Neuronal stem cell (in vitro differentiated cells): ENCODE measurements around the gene MAGI1.

Experiments used
- DNase-seq: peaks from one replicate; pipeline ENCODE4 v3.0.0-alpha.2; 2013; ENCODE audit warnings: low spot score
- H2AFZ ChIP-seq: one replicate; pipeline ENCODE4 v1.6.1; 2013; ENCODE audit warnings: mild to moderate bottlenecking, low read length, inconsistent platforms
- H2AK5ac ChIP-seq: 2 replicates; pipeline ENCODE4 v1.6.1; 2013; ENCODE audit warnings: low read depth, mild to moderate bottlenecking, inconsistent platforms, low read length, moderate library complexity, mixed read lengths
- H2BK120ac ChIP-seq: 2 replicates; pipeline ENCODE4 v1.6.1; 2013; ENCODE audit warnings: low read depth, mild to moderate bottlenecking, inconsistent platforms, low read length, moderate library complexity, mixed read lengths
- H2BK12ac ChIP-seq: one replicate; pipeline ENCODE4 v1.6.1; 2013; ENCODE audit warnings: low read length, inconsistent platforms
- H2BK15ac ChIP-seq: 2 replicates; pipeline ENCODE4 v1.6.1; 2013; ENCODE audit warnings: mild to moderate bottlenecking, low read length, inconsistent platforms, mixed read lengths
- H2BK5ac ChIP-seq: one replicate; pipeline ENCODE4 v1.6.1; 2013; ENCODE audit warnings: inconsistent platforms, mild to moderate bottlenecking, low read length, moderate library complexity
- H3K14ac ChIP-seq: one replicate; pipeline ENCODE4 v1.6.1; 2013; ENCODE audit warnings: low read length, inconsistent platforms
- H3K18ac ChIP-seq: 2 replicates; pipeline ENCODE4 v1.6.1; 2013; ENCODE audit warnings: low read length, inconsistent platforms
- H3K23ac ChIP-seq: 2 replicates; pipeline ENCODE4 v1.6.1; 2013; ENCODE audit warnings: low read depth, mild to moderate bottlenecking, mixed read lengths, low read length, inconsistent platforms; ENCODE audit not compliant: poor library complexity
- H3K27ac ChIP-seq: replicated peaks from 3 replicates; pipeline ENCODE4 v1.5.1; 2013; ENCODE audit warnings: low read length, inconsistent platforms
- H3K27me3 ChIP-seq, 3 experiments: 2 replicates each; pipeline ENCODE4 v1.6.1; 2013; ENCODE audit warnings: low read length in 3 of 3, mild to moderate bottlenecking in 2 of 3, inconsistent platforms in 1 of 3, low read depth in 1 of 3, mixed read lengths in 1 of 3, moderate library complexity in 1 of 3; ENCODE audit not compliant: control insufficient read depth in 3 of 3, insufficient read depth in 3 of 3
- H3K36me3 ChIP-seq, 2 donors: replicated peaks in 1 of 2; 2 replicates each; pipeline ENCODE4 v1.6.1; 2013; ENCODE audit warnings: low read length in 2 of 2; ENCODE audit not compliant: control insufficient read depth in 2 of 2, insufficient read depth in 2 of 2
- H3K4ac ChIP-seq: 2 replicates; pipeline ENCODE4 v1.6.1; 2013; ENCODE audit warnings: inconsistent platforms, mild to moderate bottlenecking, low read length, moderate library complexity
- H3K4me1 ChIP-seq, 2 donors: 1 replicate in 1 of 2; 2 replicates in 1 of 2; pipeline ENCODE4 v1.6.1; 2013; ENCODE audit warnings: low read length in 2 of 2, low read depth in 1 of 2; ENCODE audit not compliant: control insufficient read depth in 2 of 2, insufficient read depth in 1 of 2
- H3K4me2 ChIP-seq: one replicate; pipeline ENCODE4 v1.6.1; 2013; ENCODE audit warnings: mild to moderate bottlenecking, low read length, inconsistent platforms; ENCODE audit not compliant: insufficient read depth, poor library complexity, severe bottlenecking
- H3K4me3 ChIP-seq, 2 donors: 2 replicates each; pipeline ENCODE4 v1.5.1; 2013; ENCODE audit warnings: low read length in 2 of 2, mild to moderate bottlenecking in 2 of 2, inconsistent platforms in 1 of 2, moderate library complexity in 1 of 2
- H3K79me1 ChIP-seq: one replicate; pipeline ENCODE4 v1.6.1; 2013; ENCODE audit warnings: low read depth, mild to moderate bottlenecking, inconsistent platforms, low read length, moderate library complexity
- H3K9ac ChIP-seq: one replicate; pipeline ENCODE4 v1.6.1; 2013; ENCODE audit warnings: mild to moderate bottlenecking, low read depth, low read length, inconsistent platforms; ENCODE audit not compliant: poor library complexity
- H3K9me3 ChIP-seq, 2 donors: replicated peaks in 1 of 2; 2 replicates each; pipeline versions ENCODE3 to v1.6.1; 2013; ENCODE audit warnings: low read length in 2 of 2, mild to moderate bottlenecking in 2 of 2, inconsistent platforms in 1 of 2, low read depth in 1 of 2, mixed read lengths in 1 of 2, moderate library complexity in 1 of 2; ENCODE audit not compliant: control insufficient read depth in 2 of 2, insufficient read depth in 1 of 2
- H4K8ac ChIP-seq: one replicate; pipeline ENCODE4 v1.6.1; 2013; ENCODE audit warnings: low read depth, mild to moderate bottlenecking, inconsistent platforms, low read length, moderate library complexity
- H4K91ac ChIP-seq: one replicate; pipeline ENCODE4 v1.6.1; 2013; ENCODE audit warnings: low read length, low read depth, mild to moderate bottlenecking, inconsistent platforms; ENCODE audit not compliant: poor library complexity
- WGBS, 2 donors: extraction: QIAGEN DNeasy Blood & Tissue Kit; methylation state at CpG; one replicate each; pipeline ENCODE4 v1.1.7; 2013; ENCODE audit warnings: missing lambda C conversion rate in 2 of 2, mixed read lengths in 1 of 2; ENCODE audit not compliant: insufficient read length in 2 of 2, insufficient replicate concordance in 1 of 2; ENCODE audit errors: extremely low coverage in 2 of 2; 5-methylcytosine and 5-hydroxymethylcytosine counted together

MAGI1 gene

GRCh38 chr3:65362688-65363087 lies 676.0 kb downstream of the MAGI1 start:
- Histone ChIP-seq H3K4me1 (no peaks in the 10 kb centered on the region), H3K79me1 (no peaks in the 10 kb centered on the region), H2BK15ac (no peak overlapping the region), H3K23ac (no peak overlapping the region), H3K9me3 (peaks cover 3% of the 10 kb centered on the region in 2 donors), H3K36me3 (peaks cover 13 to 75% of the 10 kb centered on the region in 2 donors), H2AFZ (no peak overlapping the region), H3K4me2 (no peak overlapping the region), H2AK5ac (no peak overlapping the region), H3K4me3 (no peak overlapping the region), H3K4ac (no peak overlapping the region), H2BK120ac (no peak overlapping the region), H3K27ac (no peak overlapping the region), H3K14ac (no peak overlapping the region), H4K8ac (no peak overlapping the region), H4K91ac (no peak overlapping the region), H3K27me3 (no peaks in the 10 kb centered on the region), H3K18ac (no peak overlapping the region), H2BK12ac (no peak overlapping the region), H2BK5ac (no peak overlapping the region), H3K9ac (no peak overlapping the region)
- WGBS, 2 donors: no CpG with 5 or more reads among the region's 1 CpG
- no peak for DNase-seq

- Histone ChIP-seq H3K36me3 (peaks cover 13 to 80% of the 10 kb centered on the region in 2 donors), H3K23ac (no peak overlapping the region), H3K4me1 (no peaks in the 10 kb centered on the region), H2BK12ac (no peak overlapping the region), H3K14ac (no peak overlapping the region), H2AFZ (no peak overlapping the region), H3K27me3 (no peaks in the 10 kb centered on the region), H3K9me3 (peaks cover 3% of the 10 kb centered on the region in 2 donors), H3K4ac (no peak overlapping the region), H4K91ac (no peak overlapping the region), H2BK5ac (no peak overlapping the region), H3K9ac (no peak overlapping the region), H2BK120ac (no peak overlapping the region), H3K79me1 (no peaks in the 10 kb centered on the region), H2AK5ac (no peak overlapping the region), H2BK15ac (no peak overlapping the region), H3K4me2 (no peak overlapping the region), H3K27ac (no peak overlapping the region), H3K4me3 (no peak overlapping the region), H3K18ac (no peak overlapping the region), H4K8ac (no peak overlapping the region)
- no peak for DNase-seq
- no CpG with 5 or more reads among the region's 2 CpGs for WGBS, 2 donors
These were observed 677.3 kb downstream of the MAGI1 start for GRCh38 chr3:65361448-65361847.

GRCh38 chr3:65356331-65357248 lies 682.1 kb downstream of the MAGI1 start:
- H3K79me1 ChIP-seq: no peaks in the 10 kb centered on the region
- no CpG with 5 or more reads among the region's 74 CpGs for WGBS, 2 donors
- H2BK15ac ChIP-seq: no peak overlapping the region
- H2BK5ac ChIP-seq: no peak overlapping the region
- H4K91ac ChIP-seq: no peak overlapping the region
- peaks cover 0 to 2% of the 10 kb centered on the region in 2 donors for H3K9me3 ChIP-seq
- H3K4me2 ChIP-seq: no peak overlapping the region
- H3K4me3 ChIP-seq: no peak overlapping the region
- no peaks in the 10 kb centered on the region for H3K27me3 ChIP-seq
- peaks cover 2 to 5% of the 10 kb centered on the region in 2 donors for H3K4me1 ChIP-seq
- H2AK5ac ChIP-seq: no peak overlapping the region
- no peak overlapping the region for H2BK12ac ChIP-seq
- no peak overlapping the region for H3K14ac ChIP-seq
- H3K18ac ChIP-seq: peak overlapping the region; percentile 25
- no peak overlapping the region for H3K9ac ChIP-seq
- no peak overlapping the region for H3K4ac ChIP-seq
- H3K27ac ChIP-seq: no peak overlapping the region
- DNase-seq: no peak
- no peak overlapping the region for H2BK120ac ChIP-seq
- H2AFZ ChIP-seq: no peak overlapping the region
- no peak overlapping the region for H3K23ac ChIP-seq
- H4K8ac ChIP-seq: no peak overlapping the region
- H3K36me3 ChIP-seq: peaks cover 5 to 60% of the 10 kb centered on the region in 2 donors

GRCh38 chr3:65354880-65355279 lies 683.8 kb downstream of the MAGI1 start:
- WGBS, 2 donors: no CpG with 5 or more reads among the region's 4 CpGs
- H2AFZ ChIP-seq: no peak overlapping the region
- no peak overlapping the region for H4K91ac ChIP-seq

More at GRCh38 chr3:65354880-65355279, 683.8 kb downstream of the MAGI1 start:
- peaks cover 0 to 42% of the 10 kb centered on the region in 2 donors for H3K36me3 ChIP-seq
- no peak overlapping the region for H2BK120ac ChIP-seq
- no peak overlapping the region for H2BK15ac ChIP-seq
- H3K14ac ChIP-seq: no peak overlapping the region
- H3K79me1 ChIP-seq: no peaks in the 10 kb centered on the region
- H3K4ac ChIP-seq: no peak overlapping the region
- no peak overlapping the region for H2BK5ac ChIP-seq
- H3K4me3 ChIP-seq: no peak overlapping the region
- H3K4me2 ChIP-seq: no peak overlapping the region
- H3K23ac ChIP-seq: no peak overlapping the region
- no peak for DNase-seq
- H3K18ac ChIP-seq: no peak overlapping the region
- H2AK5ac ChIP-seq: no peak overlapping the region
- no peaks in the 10 kb centered on the region for H3K27me3 ChIP-seq
- H3K27ac ChIP-seq: no peak overlapping the region
- H2BK12ac ChIP-seq: no peak overlapping the region
- H4K8ac ChIP-seq: no peak overlapping the region
- no peaks in the 10 kb centered on the region for H3K9me3 ChIP-seq
- H3K4me1 ChIP-seq: peaks cover 2 to 7% of the 10 kb centered on the region in 2 donors
- no peak overlapping the region for H3K9ac ChIP-seq
